ENCODE data around the gene UBALD1.
A peak's percentile ranks its signal among the peaks of the same experiment; 100 is the strongest.
"Not testable (repeated sequence)": the region's sequence is repeated elsewhere in the genome, so short reads cannot be mapped to it uniquely, and the experiment has no call there.

The UBALD1 gene

GRCh38 chr16:4578961-4579530, 35.6 kb downstream of the UBALD1 start:
- Histone ChIP-seq H3K4me1 (ENCODE audit: control insufficient read depth, insufficient read depth, low read length) (no peaks in the 10 kb centered on the region), H3K36me3 (ENCODE audit: control insufficient read depth, insufficient read depth, low read length) (no peaks in the 10 kb centered on the region), H3K27me3 (ENCODE audit: control insufficient read depth, insufficient read depth, low read length) (no peaks in the 10 kb centered on the region)

DNA sequence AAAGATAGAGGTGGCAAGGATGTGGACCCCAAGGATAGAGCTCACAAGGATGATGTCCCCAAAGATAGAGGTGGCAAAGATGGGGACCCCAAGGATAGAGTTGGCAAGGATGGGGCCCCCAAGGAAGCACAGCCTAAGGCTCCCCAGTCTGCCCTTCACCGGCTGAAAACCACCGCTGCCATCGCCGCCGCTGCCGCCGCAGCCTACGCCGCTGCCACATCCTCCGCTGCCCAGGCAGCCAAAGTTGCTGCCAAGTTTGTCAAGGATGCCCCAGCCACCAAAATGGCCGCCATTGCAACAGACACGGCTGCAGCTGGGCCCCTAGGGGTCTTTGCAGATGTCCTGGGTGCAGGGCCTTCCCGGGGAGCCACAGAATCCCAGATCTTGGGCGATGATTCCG, 38.7 kb downstream of the UBALD1 start:
- no peaks in the 10 kb centered on the region for H3K9me3 ChIP-seq (ENCODE audit: control insufficient read depth, insufficient read depth, low read length)
- H3K4me3 ChIP-seq (ENCODE audit: low read depth, low read length), result no peak overlapping the region
- H3K27me3 ChIP-seq (ENCODE audit: control insufficient read depth, insufficient read depth, low read length), result no peaks in the 10 kb centered on the region
- H3K9ac ChIP-seq (ENCODE audit: low read depth, low read length), result no peak overlapping the region
- no peaks in the 10 kb centered on the region for H3K36me3 ChIP-seq (ENCODE audit: control insufficient read depth, insufficient read depth, low read length)
- peaks cover 6% of the 10 kb centered on the region for H3K4me1 ChIP-seq (ENCODE audit: control insufficient read depth, insufficient read depth, low read length)

More at GRCh38 chr16:4578961-4579530, 35.6 kb downstream of the UBALD1 start:
- no peak overlapping the region for H3K9ac ChIP-seq (ENCODE audit: low read depth, low read length)
- no peaks in the 10 kb centered on the region for H3K9me3 ChIP-seq (ENCODE audit: control insufficient read depth, insufficient read depth, low read length)
- H3K4me3 ChIP-seq (ENCODE audit: low read depth, low read length), result no peak overlapping the region

DNA sequence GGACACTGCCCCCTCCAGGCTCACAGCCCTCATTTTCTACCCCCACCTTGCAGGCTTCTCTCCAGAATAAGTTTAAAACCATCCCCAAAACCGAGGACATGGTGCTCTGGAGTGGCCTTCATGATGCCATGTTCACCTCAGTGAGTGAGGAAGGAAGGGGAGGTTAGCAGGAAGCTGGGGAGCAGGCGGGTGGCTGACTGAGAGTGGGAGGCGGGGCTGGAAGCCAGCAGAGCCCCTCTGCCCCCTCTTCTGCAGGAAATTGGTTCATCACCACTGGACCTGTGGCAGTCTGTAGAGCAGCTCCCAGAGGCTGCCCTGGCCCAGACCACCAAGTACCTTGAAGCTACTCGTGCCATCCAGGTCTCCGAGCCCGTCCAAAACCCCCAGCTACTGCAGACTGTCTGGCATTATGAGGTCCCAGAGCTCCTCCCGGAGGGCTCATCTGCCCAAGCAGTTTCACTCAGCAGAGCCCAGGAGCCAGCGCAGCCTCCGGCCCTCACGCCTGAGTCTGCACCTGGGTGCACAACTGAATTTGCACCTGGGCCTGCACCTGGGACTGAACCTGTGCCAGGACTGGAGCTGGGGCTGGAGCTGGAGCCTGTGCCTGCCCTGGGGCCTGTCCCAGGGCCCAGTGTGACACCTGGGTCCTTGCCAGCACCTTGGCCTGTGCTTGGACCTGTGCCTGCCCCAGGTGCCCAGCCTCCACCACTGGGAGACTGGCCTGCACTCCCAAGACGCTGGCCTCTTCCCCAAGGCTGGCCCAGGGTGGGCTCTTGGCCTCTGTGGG, 39.6 kb downstream of the UBALD1 start:
- Histone ChIP-seq H3K27me3 (ENCODE audit: control insufficient read depth, insufficient read depth, low read length) (no peaks in the 10 kb centered on the region), H3K9me3 (ENCODE audit: control insufficient read depth, insufficient read depth, low read length) (no peaks in the 10 kb centered on the region), H3K4me3 (ENCODE audit: low read depth, low read length) (no peak overlapping the region)

DNA sequence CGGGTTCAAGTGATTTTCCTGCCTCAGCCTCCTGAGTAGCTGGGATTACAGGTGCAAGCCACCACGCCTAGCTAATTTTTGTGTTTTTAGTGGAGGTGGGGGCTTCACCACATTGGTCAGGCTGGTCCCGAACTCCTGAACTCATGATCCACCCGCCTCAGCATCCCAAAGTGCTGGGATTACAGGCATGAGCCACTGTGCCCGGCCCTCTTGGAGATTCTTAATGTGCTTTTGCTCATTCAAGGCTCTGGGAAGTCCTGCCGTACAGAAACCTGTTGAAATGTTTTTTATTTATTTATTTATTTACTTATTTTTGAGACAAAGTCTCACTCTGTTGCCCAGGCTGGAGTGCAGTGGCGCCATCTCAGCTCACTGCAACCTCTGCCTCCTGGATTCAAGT, 40.8 kb downstream of the UBALD1 start:
- not testable (repeated sequence) for H3K9ac ChIP-seq (ENCODE audit: low read depth, low read length); H3K4me3 ChIP-seq (ENCODE audit: low read depth, low read length)
- H3K4me1 ChIP-seq (ENCODE audit: control insufficient read depth, insufficient read depth, low read length), result peaks cover 17% of the 10 kb centered on the region

More for the DNA sequence above, 39.6 kb downstream of the UBALD1 start:
- Histone ChIP-seq H3K4me1 (ENCODE audit: control insufficient read depth, insufficient read depth, low read length) (peaks cover 11% of the 10 kb centered on the region), H3K36me3 (ENCODE audit: control insufficient read depth, insufficient read depth, low read length) (no peaks in the 10 kb centered on the region), H3K9ac (ENCODE audit: low read depth, low read length) (no peak overlapping the region)

GRCh38 chr16:4572715-4573114, 42.0 kb downstream of the UBALD1 start:
- Histone ChIP-seq H3K9ac (ENCODE audit: low read depth, low read length) (no peak overlapping the region), H3K36me3 (ENCODE audit: control insufficient read depth, insufficient read depth, low read length) (no peaks in the 10 kb centered on the region)

More for the DNA sequence above, 40.8 kb downstream of the UBALD1 start:
- not testable (repeated sequence) for H3K27me3 ChIP-seq (ENCODE audit: control insufficient read depth, insufficient read depth, low read length); H3K9me3 ChIP-seq (ENCODE audit: control insufficient read depth, insufficient read depth, low read length); H3K36me3 ChIP-seq (ENCODE audit: control insufficient read depth, insufficient read depth, low read length)

DNA sequence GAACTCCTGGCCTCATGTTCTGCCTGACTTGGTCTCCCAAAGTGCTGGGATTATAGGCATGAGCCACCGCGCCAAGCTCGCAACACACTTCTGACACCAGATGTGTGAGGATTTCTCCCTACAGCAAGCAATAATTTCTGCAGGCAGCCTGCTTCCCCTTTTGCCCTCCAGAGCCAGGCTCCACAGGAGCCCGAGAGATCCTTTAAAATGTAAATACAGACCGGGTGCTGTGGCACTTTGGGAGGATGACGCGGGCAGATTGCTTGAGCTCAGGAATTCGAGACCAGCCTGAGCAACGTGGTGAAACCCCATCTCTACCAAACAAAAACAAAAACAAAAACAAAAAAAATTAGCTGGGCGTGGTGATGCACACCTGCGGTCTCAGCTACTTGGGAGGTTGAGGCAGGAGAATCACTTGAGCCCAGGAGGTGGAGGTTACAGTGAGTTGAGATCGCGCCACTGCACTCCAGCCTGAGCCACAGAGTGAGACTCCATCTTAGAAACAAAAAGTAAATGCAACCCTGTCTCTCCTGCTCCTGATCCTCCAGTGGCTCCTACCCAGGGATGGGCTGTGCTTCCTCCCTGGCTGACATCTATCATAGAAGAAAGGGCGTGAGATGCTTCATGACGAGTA, 43.9 kb downstream of the UBALD1 start:
- Histone ChIP-seq H3K9ac (ENCODE audit: low read depth, low read length) (peak overlapping the region; percentile 8), H3K27me3 (ENCODE audit: control insufficient read depth, insufficient read depth, low read length) (no peaks in the 10 kb centered on the region), H3K36me3 (ENCODE audit: control insufficient read depth, insufficient read depth, low read length) (no peaks in the 10 kb centered on the region), H3K4me3 (ENCODE audit: low read depth, low read length) (peak overlapping the region; percentile 8), H3K4me1 (ENCODE audit: control insufficient read depth, insufficient read depth, low read length) (peaks cover 18% of the 10 kb centered on the region), H3K9me3 (ENCODE audit: control insufficient read depth, insufficient read depth, low read length) (no peaks in the 10 kb centered on the region)

More at GRCh38 chr16:4572715-4573114, 42.0 kb downstream of the UBALD1 start:
- Histone ChIP-seq H3K4me3 (ENCODE audit: low read depth, low read length) (no peak overlapping the region), H3K9me3 (ENCODE audit: control insufficient read depth, insufficient read depth, low read length) (no peaks in the 10 kb centered on the region), H3K27me3 (ENCODE audit: control insufficient read depth, insufficient read depth, low read length) (no peaks in the 10 kb centered on the region), H3K4me1 (ENCODE audit: control insufficient read depth, insufficient read depth, low read length) (peaks cover 18% of the 10 kb centered on the region)

GRCh38 chr16:4570086-4570485, 44.6 kb downstream of the UBALD1 start:
- no peaks in the 10 kb centered on the region for H3K27me3 ChIP-seq (ENCODE audit: control insufficient read depth, insufficient read depth, low read length)
- no peaks in the 10 kb centered on the region for H3K9me3 ChIP-seq (ENCODE audit: control insufficient read depth, insufficient read depth, low read length)
- H3K36me3 ChIP-seq (ENCODE audit: control insufficient read depth, insufficient read depth, low read length), result no peaks in the 10 kb centered on the region
- H3K9ac ChIP-seq (ENCODE audit: low read depth, low read length), result no peak overlapping the region
- peak overlapping the region; percentile 8 for H3K4me3 ChIP-seq (ENCODE audit: low read depth, low read length)
- H3K4me1 ChIP-seq (ENCODE audit: control insufficient read depth, insufficient read depth, low read length), result peaks cover 18% of the 10 kb centered on the region

DNA sequence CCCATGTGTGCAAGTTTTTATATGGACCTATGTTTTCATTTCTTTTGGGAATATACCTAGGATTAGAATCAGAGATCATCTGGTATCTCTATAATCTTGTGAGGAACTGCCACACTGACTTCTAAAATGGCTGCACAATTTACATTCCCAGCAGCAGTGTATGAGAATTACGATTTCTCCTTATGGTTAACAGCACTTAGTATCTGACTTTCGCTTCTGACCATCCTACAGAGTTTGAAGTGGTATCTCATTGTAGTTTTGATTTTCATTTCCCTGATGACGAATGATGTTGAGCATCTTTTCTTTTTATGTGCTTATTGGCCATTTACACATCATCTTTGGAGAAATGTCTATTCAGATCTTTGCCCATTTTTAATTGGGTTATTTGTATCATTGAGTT, 48.5 kb downstream of the UBALD1 start:
- Histone ChIP-seq H3K27me3 (ENCODE audit: control insufficient read depth, insufficient read depth, low read length) (no peaks in the 10 kb centered on the region), H3K9ac (ENCODE audit: low read depth, low read length) (no peak overlapping the region), H3K4me3 (ENCODE audit: low read depth, low read length) (no peak overlapping the region), H3K9me3 (ENCODE audit: control insufficient read depth, insufficient read depth, low read length) (no peaks in the 10 kb centered on the region), H3K36me3 (ENCODE audit: control insufficient read depth, insufficient read depth, low read length) (no peaks in the 10 kb centered on the region), H3K4me1 (ENCODE audit: control insufficient read depth, insufficient read depth, low read length) (peaks cover 14% of the 10 kb centered on the region)

GRCh38 chr16:4564661-4565267, 49.9 kb downstream of the UBALD1 start:
- H3K27me3 ChIP-seq (ENCODE audit: control insufficient read depth, insufficient read depth, low read length), result no peaks in the 10 kb centered on the region
- peaks cover 5% of the 10 kb centered on the region for H3K4me1 ChIP-seq (ENCODE audit: control insufficient read depth, insufficient read depth, low read length)
- H3K36me3 ChIP-seq (ENCODE audit: control insufficient read depth, insufficient read depth, low read length), result no peaks in the 10 kb centered on the region
- H3K4me3 ChIP-seq (ENCODE audit: low read depth, low read length), result no peak overlapping the region
- H3K9ac ChIP-seq (ENCODE audit: low read depth, low read length), result no peak overlapping the region
- no peaks in the 10 kb centered on the region for H3K9me3 ChIP-seq (ENCODE audit: control insufficient read depth, insufficient read depth, low read length)

GRCh38 chr16:4561596-4561995, 53.1 kb downstream of the UBALD1 start:
- Histone ChIP-seq H3K9me3 (ENCODE audit: control insufficient read depth, insufficient read depth, low read length) (no peaks in the 10 kb centered on the region), H3K4me1 (ENCODE audit: control insufficient read depth, insufficient read depth, low read length) (no peaks in the 10 kb centered on the region), H3K27me3 (ENCODE audit: control insufficient read depth, insufficient read depth, low read length) (no peaks in the 10 kb centered on the region), H3K4me3 (ENCODE audit: low read depth, low read length) (no peak overlapping the region), H3K36me3 (ENCODE audit: control insufficient read depth, insufficient read depth, low read length) (no peaks in the 10 kb centered on the region), H3K9ac (ENCODE audit: low read depth, low read length) (no peak overlapping the region)

All from iPS-15b (cell line).